H7 (cell line): ENCODE results near the gene PNPLA6. TPM values are rescaled to one million over a fixed set of nuclear protein-coding genes. Genes with fewer than 3 reads are reported as not detected.

Experiments
- DNase-seq: peaks from one replicate; pipeline ENCODE4 v3.0.0; 2012
- H3K27me3 ChIP-seq: 2 replicates; pipeline ENCODE4 v1.6.0; 2011; ENCODE audit warnings: mild to moderate bottlenecking, low read length; ENCODE audit not compliant: control insufficient read depth, insufficient read depth
- H3K36me3 ChIP-seq: replicated peaks from 2 replicates; pipeline ENCODE4 v1.5.1; 2011; ENCODE audit warnings: low read length; ENCODE audit not compliant: control insufficient read depth, insufficient read depth
- H3K4me3 ChIP-seq: 2 replicates; pipeline ENCODE4 v1.5.1; 2011; ENCODE audit warnings: low read depth, mild to moderate bottlenecking, control low read depth, low read length, moderate library complexity; ENCODE audit not compliant: insufficient read depth
- total RNA-seq: library from RNA; depleted of rRNA; stranded (reverse); fragments of >200 nt; shearing (Covaris generic); gene quantifications from 2 replicates; pipeline ENCODE4 v1.2.3, GENCODE V29; 2014

PNPLA6 gene
- total RNA-seq, 1 experiment from 2014 or later, result 87.4 TPM

GRCh38 chr19:7550169-7550770 is 14.8 kb downstream of the PNPLA6 start:
- no peak overlapping the region for H3K4me3 ChIP-seq

DNA sequence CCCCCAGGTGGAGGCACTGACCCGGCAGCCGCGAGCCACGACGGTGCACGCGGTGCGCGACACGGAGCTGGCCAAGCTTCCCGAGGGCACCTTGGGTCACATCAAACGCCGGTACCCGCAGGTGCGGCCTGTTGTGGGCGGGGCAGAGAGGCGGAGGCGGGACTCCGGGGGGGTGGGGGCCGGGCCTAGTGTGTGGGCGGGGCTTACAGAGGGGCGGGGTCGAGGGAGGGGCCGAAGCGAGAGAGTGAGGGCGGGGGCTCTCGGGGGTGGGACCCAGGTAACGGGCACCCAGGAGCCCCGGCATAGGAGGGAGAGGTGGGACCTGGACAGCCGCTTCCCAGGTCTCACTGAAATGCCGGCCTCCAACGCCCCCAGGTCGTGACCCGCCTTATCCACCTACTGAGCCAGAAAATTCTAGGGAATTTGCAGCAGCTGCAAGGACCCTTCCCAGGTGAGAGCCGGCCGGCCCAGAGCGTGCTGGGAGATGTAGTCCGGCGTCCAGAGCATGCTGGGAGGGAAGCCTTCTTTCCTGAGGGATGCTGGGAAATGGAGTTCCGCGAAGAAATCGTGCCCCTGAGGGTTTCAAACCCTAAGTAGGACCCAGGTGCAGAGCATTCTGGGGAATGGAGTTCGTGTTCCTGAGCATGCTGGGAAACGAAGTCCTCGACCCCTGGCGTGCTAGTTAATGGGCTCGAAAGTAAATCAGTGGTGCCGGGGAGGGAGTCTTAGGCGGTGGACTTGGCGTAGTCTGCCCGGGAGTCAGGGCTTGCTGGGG is 15.7 kb downstream of the PNPLA6 start:
- H3K4me3 ChIP-seq, result peak overlapping the region; percentile 37
- no peaks in the 10 kb centered on the region; the same call in 1 of the 2 replicates for H3K27me3 ChIP-seq
- DNase-seq, result peak; percentile 100
- H3K36me3 ChIP-seq, result no peaks in the 10 kb centered on the region; the same call in none of the 2 replicates

More at GRCh38 chr19:7550169-7550770, 14.8 kb downstream of the PNPLA6 start:
- no peaks in the 10 kb centered on the region for H3K27me3 ChIP-seq
- DNase-seq, result no peak
- H3K36me3 ChIP-seq, result no peaks in the 10 kb centered on the region; the same call in 1 of the 2 replicates

- Histone ChIP-seq H3K4me3 (no peak overlapping the region), H3K36me3 (peaks cover 5% of the 10 kb centered on the region), H3K27me3 (no peaks in the 10 kb centered on the region; the same call in 1 of the 2 replicates)
- DNase-seq, result no peak
These were observed 17.3 kb downstream of the PNPLA6 start for GRCh38 chr19:7552781-7553180.

GRCh38 chr19:7554565-7554964 is 19.0 kb downstream of the PNPLA6 start:
- DNase-seq, result no peak
- peaks cover 10% of the 10 kb centered on the region for H3K36me3 ChIP-seq
- no peaks in the 10 kb centered on the region; the same call in 1 of the 2 replicates for H3K27me3 ChIP-seq
- peak overlapping the region; percentile 54 for H3K4me3 ChIP-seq

GRCh38 chr19:7554990-7555864 is 19.7 kb downstream of the PNPLA6 start:
- H3K4me3 ChIP-seq, result peak overlapping the region; percentile 54
- H3K27me3 ChIP-seq, result no peaks in the 10 kb centered on the region; the same call in 1 of the 2 replicates
- DNase-seq, result peak; percentile 100
- H3K36me3 ChIP-seq, result peaks cover 11% of the 10 kb centered on the region

DNA sequence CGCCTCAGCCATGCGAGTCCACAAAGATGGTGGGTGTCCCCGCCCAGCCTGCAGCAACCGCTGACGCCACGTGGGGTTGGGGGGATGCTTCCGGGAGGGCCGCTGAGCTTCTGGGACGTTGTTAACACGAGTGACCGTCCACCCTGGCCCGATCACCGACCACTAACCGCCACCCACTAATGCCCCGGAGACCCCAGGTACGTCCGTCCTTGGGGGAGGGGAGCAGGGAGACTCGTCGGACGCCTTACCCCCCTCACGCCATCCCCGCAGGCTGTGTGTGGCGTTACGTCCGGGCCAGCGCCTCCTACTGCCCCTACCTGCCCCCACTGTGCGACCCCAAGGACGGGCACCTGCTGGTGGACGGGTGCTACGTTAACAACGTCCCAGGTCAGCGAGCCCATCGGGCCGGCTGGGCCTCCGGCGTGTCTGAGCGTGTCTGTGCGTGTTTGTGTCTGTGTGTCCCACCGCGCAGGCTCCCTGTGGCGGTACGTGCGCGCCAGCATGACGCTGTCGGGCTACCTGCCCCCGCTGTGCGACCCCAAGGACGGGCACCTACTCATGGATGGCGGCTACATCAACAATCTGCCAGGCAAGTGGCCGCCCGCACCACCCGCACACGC is 21.3 kb downstream of the PNPLA6 start:
- DNase-seq, result peak; percentile 43
- H3K36me3 ChIP-seq, result peaks cover 11% of the 10 kb centered on the region
- no peak overlapping the region for H3K4me3 ChIP-seq

GRCh38 chr19:7558667-7559066 is 23.1 kb downstream of the PNPLA6 start:
- H3K27me3 ChIP-seq, result no peaks in the 10 kb centered on the region; the same call in 1 of the 2 replicates
- H3K4me3 ChIP-seq, result no peak overlapping the region
- DNase-seq, result no peak
- H3K36me3 ChIP-seq, result peaks cover 11% of the 10 kb centered on the region

More for the DNA sequence above, 21.3 kb downstream of the PNPLA6 start:
- no peaks in the 10 kb centered on the region; the same call in 1 of the 2 replicates for H3K27me3 ChIP-seq

- peak; percentile 28 for DNase-seq
- Histone ChIP-seq H3K4me3 (no peak overlapping the region), H3K27me3 (no peaks in the 10 kb centered on the region; the same call in 1 of the 2 replicates), H3K36me3 (peaks cover 11% of the 10 kb centered on the region)
These were observed 23.6 kb downstream of the PNPLA6 start for GRCh38 chr19:7559102-7559501.

DNA sequence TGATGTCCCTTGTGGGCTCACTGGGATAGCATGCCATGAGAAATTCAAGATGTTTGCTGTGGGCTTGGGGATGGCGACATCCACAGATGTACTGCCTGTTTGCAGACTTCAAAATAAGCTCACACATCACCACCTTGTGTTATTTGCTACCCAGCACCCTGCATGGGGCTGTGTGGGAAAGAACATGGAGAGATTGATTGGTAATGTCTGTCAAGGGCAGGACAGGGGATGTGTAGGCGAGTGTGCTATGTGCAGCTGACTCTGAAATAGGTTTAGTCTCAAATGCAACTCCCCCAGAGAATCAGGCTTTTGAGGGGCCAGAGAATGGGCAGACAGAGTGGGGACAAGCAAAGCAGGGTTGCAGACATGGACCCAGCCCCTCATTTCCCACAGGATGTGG is 24.7 kb downstream of the PNPLA6 start:
- no peak overlapping the region for H3K4me3 ChIP-seq
- H3K27me3 ChIP-seq, result no peaks in the 10 kb centered on the region; the same call in 1 of the 2 replicates
- DNase-seq, result no peak
- peaks cover 11% of the 10 kb centered on the region for H3K36me3 ChIP-seq

DNA sequence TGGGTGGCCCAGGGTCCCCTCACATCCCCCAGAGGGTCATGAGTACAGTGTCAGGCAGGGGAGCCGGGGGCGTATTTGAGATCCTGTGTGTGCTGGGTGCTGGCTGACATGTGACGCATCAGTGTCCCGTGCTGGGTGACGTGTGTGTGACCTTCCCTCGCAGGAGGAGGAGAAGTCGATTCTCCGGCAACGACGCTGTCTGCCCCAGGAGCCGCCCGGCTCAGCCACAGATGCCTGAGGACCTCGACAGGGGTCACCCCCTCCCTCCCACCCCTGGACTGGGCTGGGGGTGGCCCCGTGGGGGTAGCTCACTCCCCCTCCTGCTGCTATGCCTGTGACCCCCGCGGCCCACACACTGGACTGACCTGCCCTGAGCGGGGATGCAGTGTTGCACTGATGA is 25.8 kb downstream of the PNPLA6 start:
- H3K4me3 ChIP-seq, result no peak overlapping the region
- peaks cover 11% of the 10 kb centered on the region for H3K36me3 ChIP-seq
- peak; percentile 25 for DNase-seq
- H3K27me3 ChIP-seq, result no peaks in the 10 kb centered on the region

DNA sequence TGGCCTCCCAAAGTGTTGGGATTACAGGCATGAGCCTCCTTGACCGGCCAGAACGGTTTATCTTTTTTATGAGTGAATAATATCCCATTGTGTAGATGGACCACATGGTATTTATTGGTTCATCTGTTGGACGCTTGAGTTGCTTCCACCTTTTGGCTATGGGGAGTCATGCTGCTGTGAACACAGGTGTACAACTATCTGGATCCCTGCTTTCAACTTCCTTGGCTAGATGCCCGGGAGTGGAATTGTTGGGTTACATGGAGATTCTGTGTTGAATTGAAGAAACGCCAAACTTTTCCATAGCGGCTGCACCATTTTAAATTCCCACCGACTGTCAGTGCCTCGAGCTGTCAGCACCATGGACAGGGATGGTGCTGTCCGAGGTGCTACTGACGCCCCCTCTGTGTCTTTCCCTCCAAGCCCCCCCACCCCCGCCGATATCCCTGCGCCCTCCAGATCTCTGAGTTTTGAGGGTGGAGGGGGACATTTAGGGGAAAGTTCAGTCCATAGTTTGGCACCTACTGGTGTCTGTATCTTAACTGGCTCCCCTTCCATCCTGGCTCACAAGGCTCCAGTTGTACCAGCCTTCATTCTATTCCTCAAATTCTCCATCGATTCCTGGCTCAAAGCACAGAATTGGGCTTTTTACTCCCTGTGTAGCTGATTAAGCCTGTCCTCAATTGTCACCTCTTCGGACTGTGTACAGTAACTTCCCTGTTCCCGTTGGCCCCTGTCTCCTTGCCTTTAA is 27.3 kb downstream of the PNPLA6 start:
- H3K4me3 ChIP-seq, result no peak overlapping the region
- DNase-seq, result peak; percentile 82
- H3K27me3 ChIP-seq, result no peaks in the 10 kb centered on the region
- H3K36me3 ChIP-seq, result peaks cover 6% of the 10 kb centered on the region

DNA sequence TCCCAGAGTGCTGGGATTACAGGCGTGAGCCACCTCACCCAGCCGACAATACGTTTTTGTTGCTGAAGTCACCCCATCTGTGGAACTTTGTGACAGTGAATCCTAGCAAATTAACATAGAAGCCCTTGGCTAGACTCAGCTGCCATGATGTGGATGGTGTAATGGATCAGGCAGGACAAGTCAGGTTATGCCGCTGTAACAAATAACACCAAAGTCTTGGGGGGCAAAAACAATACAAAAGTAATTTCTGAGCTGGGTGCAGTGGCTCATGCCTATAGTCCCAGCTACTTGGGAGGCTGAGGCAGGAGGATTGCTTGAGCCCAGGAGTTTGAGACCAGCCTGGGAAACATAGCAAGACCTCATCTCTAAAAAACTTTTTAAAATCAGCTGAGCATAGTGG is 29.3 kb downstream of the PNPLA6 start:
- DNase-seq, result no peak
- Histone ChIP-seq H3K4me3 (no peak overlapping the region), H3K36me3 (0 out of 2 replicates have a peak, but pooled peaks cover 1% of the 10 kb centered on the region), H3K27me3 (no peaks in the 10 kb centered on the region)

GRCh38 chr19:7565332-7565731 is 29.8 kb downstream of the PNPLA6 start:
- DNase-seq, result peak; percentile 41
- no peaks in the 10 kb centered on the region for H3K27me3 ChIP-seq
- no peak overlapping the region for H3K4me3 ChIP-seq
- no peaks in the 10 kb centered on the region for H3K36me3 ChIP-seq
